ENCODE measurements around the gene PRKAG2.
A peak's percentile ranks its signal among the peaks of the same experiment; 100 is the strongest.

Gene PRKAG2

GRCh38 chr7:151615784-151616183 lies 261.1 kb downstream of the PRKAG2 start:
- DNase-seq (ENCODE audit: low spot score), result no peak

DNA sequence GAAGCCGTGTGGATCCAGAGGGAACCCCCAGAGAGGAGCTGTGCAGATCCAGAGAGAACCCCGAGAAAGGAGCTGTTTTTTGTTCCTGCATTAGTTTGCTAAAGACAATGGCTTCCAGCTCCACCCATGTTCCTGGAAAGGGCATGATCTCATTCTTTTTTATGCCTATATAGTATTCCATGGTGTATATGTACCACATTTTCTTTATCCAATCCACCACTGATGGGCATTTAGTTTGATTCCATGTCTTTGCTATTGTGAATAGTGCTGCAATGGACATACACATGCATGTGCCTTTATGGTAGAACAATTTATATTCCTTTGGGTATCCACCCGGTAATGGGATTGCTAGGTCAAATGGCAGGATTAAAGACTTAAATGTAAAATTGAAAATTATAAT lies 261.9 kb downstream of the PRKAG2 start:
- no peak for DNase-seq (ENCODE audit: low spot score)

- DNase-seq (ENCODE audit: low spot score), result no peak
These were observed 262.9 kb downstream of the PRKAG2 start for GRCh38 chr7:151614019-151614418.

DNA sequence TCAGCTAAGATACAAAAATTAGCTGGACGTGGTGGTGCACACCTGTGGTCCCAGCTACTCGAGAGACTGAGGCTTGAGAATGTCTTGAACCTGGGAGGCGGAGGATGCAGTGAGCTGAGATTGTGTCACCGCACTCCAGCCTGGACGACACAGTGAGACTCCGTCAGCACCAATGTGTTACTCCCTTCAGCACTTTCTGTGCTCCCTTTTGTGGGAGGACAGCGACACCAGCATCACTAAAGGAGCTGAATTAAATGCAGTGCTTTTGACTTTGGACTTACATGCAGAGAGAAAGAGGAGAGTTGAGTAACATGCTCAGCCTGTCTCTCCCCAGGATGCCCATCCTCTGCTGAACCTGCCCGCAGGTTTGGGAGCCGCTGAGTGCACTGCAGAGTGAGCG lies 265.0 kb downstream of the PRKAG2 start:
- DNase-seq (ENCODE audit: low spot score), result no peak

GRCh38 chr7:151611041-151611440 lies 265.9 kb downstream of the PRKAG2 start:
- no peak for DNase-seq (ENCODE audit: low spot score)

DNA sequence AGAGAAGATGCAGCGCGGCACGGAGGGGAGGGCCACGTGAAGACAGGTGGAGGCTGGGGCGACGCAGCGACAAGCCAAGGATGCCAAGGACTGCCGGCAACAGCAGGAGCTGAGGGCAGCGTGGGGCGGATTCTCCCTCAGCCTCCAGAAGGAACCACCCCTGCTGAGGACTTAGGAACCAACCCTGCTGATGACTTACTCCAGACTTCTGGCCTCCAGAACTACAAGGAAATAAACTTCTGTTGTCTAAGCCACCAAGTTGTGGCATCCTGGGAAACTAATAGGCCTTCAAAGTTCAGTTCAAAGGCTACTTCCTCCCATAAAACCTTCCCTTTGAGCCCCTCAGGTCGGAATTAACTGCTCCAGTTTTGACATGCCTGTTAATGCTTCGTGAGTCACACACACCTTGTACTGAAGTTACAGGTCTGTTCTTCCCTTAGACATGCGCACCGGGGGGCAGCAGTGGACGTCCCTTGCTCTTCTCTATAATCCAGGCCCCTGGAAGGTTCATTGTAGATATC lies 268.8 kb downstream of the PRKAG2 start:
- no peak for DNase-seq (ENCODE audit: low spot score)

GRCh38 chr7:151607464-151607867 lies 269.4 kb downstream of the PRKAG2 start:
- no peak for DNase-seq (ENCODE audit: low spot score)

- no peak for DNase-seq (ENCODE audit: low spot score)
These were observed 273.0 kb downstream of the PRKAG2 start for GRCh38 chr7:151603951-151604350.

- DNase-seq (ENCODE audit: low spot score), result no peak
These were observed 275.2 kb downstream of the PRKAG2 start for GRCh38 chr7:151601521-151602305.

- no peak for DNase-seq (ENCODE audit: low spot score)
These were observed 276.6 kb downstream of the PRKAG2 start for GRCh38 chr7:151600331-151600730.

DNA sequence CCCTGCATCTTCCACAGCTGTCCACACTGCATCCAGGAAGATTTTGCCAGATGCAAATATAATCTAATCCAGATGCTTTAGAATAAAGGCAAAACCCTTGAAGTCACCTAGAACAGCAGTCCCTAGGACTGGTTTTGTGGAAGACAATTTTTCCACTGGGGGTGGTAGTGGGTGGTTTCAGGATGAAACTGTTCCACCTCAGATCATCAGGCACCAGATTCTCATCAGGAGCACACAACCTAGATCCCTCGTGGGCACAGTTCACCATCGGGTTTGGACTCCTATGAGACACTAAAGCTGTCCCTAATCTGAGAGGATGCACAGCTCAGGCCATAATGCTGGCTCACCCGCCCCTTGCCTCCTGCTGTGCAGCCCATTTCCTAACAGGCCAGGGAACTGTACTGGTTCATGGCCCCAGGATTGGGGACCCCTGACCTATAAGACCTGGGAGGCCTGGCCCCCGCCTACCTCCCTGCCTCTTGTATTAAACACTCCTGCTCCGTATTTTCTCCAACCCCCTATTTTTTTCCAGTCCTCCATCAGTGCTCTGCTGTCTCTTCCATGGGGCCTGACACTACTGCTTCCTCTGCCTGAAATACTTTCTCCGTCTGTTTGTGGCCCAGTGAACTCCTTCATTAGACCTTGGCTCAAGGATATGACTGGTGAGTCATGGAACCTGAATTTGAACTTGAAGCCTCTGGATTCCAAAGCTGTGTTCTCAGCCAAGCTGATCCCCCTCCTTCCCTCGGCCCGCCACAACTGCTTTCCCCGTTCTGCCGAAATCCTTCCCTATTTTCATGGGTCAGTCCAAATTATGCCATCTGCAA lies 277.3 kb downstream of the PRKAG2 start:
- peak; percentile 95 for DNase-seq (ENCODE audit: low spot score)

DNA sequence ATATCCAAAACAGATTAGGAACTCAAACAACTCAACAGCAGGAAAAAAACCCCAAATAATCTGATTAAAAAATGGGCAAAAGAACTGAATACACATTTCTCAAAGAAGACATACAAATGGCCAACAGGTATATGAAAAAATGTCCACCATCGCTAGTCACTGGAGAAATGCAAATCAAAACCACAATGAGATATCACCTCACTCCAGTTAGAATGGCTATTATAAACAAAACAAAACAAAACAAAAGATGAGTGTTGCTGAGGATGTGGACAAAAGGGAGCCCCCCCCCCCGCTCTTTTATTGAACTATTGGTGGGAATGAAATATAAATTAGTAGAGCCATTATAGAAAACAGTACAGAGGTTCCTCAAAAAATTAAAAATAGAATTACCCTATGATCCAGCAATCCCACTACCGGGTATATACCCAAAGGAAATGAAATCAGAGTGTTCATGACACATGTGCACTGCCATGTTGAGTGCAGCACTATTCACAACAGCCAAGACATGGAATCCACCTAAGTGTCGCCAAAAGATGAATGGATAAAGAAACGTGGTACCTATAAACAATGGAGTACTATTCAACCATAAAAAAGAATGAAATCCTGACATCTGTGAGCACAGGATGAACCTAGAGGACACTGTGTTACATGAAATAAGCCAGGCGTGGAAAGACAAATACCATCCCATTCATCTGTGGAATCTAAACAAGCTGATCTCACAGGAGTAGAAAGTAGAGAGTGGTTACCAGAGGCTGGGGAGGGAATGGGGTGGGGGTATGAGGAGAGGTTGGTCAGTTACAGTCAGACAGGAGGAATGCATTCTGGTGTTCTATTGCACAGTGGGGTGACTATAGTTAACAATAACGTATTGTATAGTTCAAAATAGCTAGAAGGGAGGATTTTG lies 279.1 kb downstream of the PRKAG2 start:
- DNase-seq (ENCODE audit: low spot score), result peak; percentile 84

DNA sequence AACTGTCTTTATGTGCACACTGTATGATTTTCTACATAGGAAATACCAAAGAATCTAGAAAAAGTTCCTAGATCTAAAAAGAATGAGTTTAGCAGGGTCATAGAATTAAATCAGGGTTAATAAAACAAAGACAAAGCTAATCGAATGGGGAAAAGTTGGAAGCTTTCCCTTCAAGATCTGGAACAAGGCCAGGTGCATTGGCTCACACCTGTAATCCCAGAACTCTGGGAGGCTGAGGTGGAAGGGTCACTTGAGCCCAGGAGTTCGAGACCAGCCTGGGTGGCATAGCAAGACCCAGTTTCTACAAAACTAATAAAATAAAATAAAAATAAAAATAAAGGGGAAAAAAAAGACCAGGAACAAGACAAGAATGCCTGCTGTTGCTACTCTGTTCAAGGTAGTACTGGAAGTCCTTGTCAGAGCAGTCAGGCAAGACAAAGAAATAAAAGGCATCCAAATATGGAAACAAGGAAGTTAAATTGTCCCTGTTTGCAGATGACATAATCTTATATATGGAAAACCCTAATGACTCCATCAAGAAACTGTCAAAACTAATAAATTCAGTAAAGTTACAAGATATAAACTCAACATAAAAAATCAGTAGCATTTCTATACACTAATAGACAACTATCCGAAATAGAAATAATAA lies 281.1 kb downstream of the PRKAG2 start:
- DNase-seq (ENCODE audit: low spot score), result no peak

DNA sequence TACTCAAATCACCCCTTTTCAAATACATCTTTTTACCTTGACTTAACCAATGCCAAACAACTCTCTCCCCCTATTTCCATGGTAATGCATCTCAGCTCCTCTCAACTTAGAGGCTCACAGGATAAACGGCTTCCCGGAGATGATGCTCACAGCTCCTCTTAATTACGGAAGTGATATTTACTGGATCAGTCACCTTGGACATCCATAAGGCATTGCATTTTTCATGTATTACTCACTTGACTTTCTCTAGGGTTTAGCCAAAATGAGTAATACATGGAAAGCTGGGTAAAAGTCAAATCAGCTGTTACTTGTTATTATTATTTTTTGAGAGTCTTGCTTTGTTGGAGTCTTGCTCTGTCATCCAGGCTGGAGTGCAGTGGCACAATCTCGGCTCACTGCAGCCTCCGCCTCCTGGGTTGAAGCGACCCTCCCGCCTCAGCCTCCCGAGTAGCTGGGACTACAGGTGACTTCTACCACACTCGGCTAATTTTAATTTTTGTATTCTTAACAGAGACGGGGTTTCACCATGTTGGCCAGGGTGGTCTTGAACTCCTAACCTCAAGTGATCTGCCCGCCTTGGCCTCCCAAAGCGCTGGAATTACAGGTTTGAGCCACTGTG lies 283.9 kb downstream of the PRKAG2 start:
- peak; percentile 86 for DNase-seq (ENCODE audit: low spot score)

DNA sequence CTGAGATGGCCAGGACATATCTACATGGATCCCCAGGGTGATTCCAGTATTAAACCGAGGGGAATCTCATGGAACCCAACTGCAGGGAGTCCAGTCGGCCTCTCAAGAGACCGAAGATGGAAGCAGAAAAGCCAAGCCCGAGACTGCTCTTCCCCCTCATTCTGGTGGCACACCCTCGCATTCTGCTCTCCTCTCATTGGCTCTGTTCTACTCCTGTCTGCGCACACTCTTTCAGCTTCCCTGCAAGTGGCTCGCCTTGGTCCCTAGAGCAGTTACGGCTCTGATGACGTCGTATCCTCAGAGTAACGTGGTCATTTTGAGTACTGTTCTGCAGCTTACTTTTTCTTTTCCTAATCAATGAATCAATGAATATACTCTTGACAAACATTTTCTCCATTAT lies 284.6 kb downstream of the PRKAG2 start:
- no peak for DNase-seq (ENCODE audit: low spot score)

- no peak for DNase-seq (ENCODE audit: low spot score)
These were observed 285.0 kb downstream of the PRKAG2 start for GRCh38 chr7:151591866-151592265.

DNA sequence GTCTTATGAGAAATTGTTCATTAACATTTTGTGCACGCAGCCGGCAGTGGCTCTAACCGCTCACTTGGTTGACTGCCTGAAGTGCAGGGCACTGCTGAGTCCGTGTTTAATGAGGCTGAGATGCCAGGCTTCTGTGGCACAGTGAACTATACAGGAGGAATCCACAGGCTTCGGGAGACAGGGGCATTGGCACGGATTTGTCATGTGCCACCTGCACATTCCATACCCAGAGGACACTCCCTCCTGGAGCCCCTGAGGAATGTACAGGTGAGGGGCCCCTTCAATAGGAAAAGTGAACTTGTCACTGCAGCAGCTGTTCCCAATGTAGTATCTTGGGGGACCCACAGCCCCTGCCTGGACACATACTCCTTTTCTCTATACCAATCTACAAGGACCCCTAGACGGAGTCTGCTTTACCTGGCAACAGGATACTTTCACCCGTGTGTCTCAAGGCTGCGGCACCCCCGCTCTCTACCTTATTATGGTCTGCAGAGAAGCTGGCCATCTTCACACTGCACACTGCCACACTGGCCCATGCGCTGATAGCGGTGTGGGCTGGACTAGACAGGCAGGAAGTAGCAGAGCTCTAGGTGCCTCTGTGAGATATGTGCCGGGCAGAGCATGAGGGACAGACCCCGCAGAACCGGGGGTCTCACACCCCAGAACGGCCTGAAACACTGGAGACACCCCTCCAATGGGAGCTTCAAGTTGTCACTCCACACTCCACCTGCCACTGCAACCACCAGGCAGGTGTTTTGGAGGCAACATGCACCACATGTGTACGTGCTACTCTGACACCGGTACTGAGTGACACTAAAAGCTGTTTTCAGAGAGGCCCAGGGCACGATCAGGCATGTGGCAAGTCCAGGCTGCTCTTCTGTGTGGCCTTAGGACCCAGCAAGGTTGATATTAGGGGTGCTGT lies 285.8 kb downstream of the PRKAG2 start:
- no peak for DNase-seq (ENCODE audit: low spot score)

- DNase-seq (ENCODE audit: low spot score), result no peak
These were observed 286.7 kb downstream of the PRKAG2 start for GRCh38 chr7:151590071-151590849.

- no peak for DNase-seq (ENCODE audit: low spot score)
These were observed 287.9 kb downstream of the PRKAG2 start for GRCh38 chr7:151588982-151589381.

Measured in hepatic stellate cell (primary cell).